ENCODE results near the gene STK32C.

Gene STK32C

DNA sequence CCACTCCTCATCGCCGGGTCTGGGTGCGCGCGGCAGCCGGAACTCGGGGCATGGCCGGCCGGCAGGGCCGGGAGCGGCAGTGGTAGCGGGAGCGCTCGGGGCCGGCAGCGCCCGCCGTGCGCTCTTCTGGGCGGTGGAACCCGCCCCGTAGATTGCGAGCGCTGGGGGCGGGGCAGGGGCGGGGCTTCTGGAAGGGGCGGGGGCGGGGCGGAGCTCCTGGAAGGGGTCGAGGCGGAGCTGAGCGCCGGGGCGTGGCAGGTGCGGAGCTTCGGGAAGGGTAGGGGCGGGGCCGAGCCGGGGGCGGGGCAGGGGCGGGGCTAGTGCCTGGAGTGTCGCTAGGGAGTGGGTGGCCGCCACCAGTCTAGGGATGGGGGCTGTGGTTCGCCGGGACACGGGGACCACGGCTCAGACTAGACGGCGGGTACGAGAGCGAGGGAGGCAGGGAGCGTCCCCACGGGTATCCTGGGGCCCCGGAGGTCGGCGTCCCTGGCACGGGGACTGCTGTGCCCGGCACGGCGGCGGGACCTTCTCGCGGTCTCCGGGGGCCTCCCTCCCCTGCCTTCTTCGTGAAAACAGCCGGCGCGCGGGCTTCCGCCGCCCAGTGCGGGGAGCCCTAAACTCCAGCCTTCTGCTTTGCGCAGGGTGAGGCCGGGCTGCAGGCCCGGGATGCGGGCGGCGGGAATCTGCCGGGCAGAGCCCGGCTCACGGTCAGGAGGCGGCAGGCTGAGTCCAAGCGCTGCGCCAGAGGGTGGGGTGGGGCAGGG is at the start of gene STK32C:
TSS of gene STK32C (minus strand) at position 128 of the 764 bp plus-strand sequence. CDS start at position 11, 117 bp downstream.
- DNase-seq (ENCODE audit: low spot score), result peak; percentile 100

DNA sequence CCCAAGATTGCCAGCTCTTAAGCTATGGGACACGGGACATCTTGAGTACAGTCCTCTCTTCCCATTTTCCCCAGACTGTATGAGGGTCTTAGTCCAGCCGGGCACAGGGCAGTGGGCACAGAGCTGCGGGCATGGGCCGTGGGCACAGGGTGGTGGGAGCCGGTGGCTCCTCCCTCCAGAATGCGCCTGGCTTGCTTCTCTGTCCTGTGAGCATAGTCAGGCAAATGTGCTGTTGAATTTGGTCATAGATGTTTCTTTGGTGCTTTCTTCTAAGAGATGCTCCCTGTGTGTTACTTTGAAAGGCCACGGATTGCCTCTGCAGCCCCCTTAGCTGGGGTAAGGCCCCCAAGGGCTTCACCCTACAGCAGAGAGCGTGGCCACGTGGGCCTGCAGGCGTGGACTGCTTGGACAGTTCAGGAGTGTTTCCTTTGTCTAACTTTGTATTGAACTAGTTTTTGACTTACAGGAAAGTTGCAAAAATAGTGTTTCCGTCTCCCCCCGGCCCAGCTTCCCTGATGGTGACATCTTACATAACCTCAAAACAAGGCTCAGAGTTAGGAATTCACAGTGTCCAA is 49.0 kb upstream of the STK32C start:
- DNase-seq (ENCODE audit: low spot score), result no peak

GRCh38 chr10:132355754-132356153 is 48.0 kb upstream of the STK32C start:
- DNase-seq (ENCODE audit: low spot score), result no peak

DNA sequence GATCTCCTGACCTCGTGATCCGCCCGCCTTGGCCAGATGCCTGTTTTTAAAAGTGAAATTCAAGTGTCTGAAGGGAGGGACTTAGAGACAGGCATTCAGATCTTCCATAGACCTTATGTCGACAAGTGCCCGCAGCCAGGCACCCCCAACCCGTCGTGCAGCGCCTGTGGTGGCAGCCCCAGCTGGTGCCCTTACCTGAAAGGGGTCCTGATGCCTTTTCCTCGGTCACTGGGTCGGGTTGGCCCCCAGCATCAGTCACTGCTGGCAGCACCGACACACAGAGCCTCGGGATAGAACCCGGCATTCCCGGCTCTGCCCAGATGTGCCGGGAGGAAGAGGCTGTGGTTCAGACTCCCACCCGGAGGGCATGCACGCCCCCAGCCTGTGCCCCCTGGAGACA is 47.5 kb upstream of the STK32C start:
- DNase-seq (ENCODE audit: low spot score), result no peak

DNA sequence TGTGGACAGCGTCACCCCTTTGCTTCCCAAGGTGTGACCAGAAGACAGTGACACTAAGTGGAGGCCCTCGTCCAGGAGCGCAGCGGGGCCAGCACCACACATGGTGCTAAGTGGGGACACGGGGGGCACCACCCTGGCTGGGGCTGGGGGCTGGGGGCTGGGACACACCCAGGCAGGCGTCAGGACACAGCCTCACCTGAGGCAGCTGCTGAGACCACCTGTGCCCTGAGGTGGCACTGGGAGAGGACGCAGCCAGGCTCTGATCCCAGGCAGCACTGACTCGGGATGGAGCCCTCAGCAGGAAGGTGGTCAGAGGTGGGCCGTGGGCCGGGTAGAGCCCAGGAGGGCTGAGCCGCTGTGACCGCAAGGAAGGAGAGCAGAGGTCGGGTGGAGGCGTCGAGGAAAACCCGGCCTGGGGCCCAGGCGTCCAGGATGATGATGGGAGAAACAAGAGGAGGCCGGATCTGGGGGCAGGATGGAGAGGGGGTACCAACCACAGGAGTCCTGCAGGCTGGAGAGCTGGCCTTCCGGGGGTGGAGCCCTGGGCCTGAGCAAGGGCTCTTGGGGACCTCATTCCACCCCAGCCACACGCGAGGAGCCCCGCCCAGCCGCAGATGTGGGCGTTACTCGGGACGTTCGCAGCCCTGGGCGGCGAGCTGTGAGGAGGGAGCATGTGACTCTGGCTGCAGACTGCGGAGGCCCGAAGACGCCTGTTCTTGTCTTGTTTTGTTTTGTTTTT is 46.8 kb upstream of the STK32C start:
- no peak for DNase-seq (ENCODE audit: low spot score)

DNA sequence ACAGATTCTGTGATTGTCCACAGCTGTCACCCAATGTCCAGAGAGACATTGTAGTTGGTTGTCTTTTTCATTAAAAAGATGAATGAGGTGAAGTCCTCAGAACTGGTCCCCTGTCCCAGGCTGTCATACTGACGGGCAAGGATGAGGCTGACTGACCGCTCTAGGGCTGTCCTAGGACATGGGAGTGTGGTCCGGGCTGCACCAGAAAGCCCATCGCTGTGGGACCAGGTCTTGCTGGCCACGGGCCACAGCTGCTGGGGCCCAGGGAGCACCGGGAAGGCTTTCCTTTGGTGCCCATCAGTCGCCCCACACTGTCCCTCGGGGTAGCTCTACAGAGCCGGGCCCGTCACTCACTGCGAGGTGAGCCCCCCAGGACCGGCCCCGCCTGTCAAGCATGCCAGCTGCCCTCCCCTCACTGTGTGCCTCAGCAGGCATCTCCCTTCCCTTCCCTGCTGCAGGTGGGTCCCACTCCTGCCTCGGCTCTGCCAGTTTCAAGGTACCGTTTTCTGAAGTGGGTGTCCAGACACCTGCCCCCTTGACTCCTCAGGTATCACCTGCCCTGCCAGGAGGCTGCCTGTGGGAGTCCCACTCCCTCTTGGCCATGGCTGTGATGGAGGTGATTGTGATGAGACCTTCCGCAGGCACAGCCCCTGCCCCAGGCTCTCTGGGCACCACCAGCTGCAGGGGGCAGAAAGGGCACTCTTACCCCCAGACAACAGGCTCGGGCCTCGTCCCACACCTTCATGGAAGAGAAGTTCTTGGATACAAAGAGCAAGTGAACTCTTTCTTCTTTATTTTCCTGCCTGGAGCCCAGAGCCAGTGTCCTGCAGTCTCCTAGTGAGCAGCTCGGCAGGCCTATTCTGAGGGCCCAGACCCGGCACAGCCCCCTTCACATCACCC is 46.0 kb upstream of the STK32C start:
- no peak for DNase-seq (ENCODE audit: low spot score)

GRCh38 chr10:132352462-132353308 is 44.9 kb upstream of the STK32C start:
- DNase-seq (ENCODE audit: low spot score), result peak; percentile 89

- no peak for DNase-seq (ENCODE audit: low spot score)
Measured at GRCh38 chr10:132351611-132352010, 43.9 kb upstream of the STK32C start.

- no peak for DNase-seq (ENCODE audit: low spot score)
Measured at GRCh38 chr10:132350946-132351345, 43.2 kb upstream of the STK32C start.

- DNase-seq (ENCODE audit: low spot score), result no peak
Measured at GRCh38 chr10:132350391-132350790, 42.6 kb upstream of the STK32C start.

- no peak for DNase-seq (ENCODE audit: low spot score)
Measured at GRCh38 chr10:132349766-132350165, 42.0 kb upstream of the STK32C start.

DNA sequence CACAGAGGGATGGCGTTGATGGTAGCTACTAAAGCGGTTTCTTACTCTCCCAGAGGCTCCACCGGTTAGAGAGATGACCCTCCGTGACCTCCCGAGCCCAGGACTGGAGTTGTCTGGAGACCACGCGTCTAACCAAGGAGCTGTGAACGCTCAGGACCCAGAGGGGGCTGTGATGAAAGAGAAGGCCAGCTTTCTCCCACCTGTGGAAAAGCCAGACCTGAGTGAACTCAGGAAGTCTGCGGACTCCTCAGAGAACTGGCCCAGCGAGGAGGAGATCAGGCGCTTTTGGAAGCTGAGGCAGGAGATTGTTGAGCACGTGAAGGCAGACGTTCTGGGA is 40.1 kb upstream of the STK32C start:
- DNase-seq (ENCODE audit: low spot score), result no peak

GRCh38 chr10:132347211-132347930 is 39.6 kb upstream of the STK32C start:
- DNase-seq (ENCODE audit: low spot score), result no peak

GRCh38 chr10:132346806-132347205 is 39.1 kb upstream of the STK32C start:
- no peak for DNase-seq (ENCODE audit: low spot score)

DNA sequence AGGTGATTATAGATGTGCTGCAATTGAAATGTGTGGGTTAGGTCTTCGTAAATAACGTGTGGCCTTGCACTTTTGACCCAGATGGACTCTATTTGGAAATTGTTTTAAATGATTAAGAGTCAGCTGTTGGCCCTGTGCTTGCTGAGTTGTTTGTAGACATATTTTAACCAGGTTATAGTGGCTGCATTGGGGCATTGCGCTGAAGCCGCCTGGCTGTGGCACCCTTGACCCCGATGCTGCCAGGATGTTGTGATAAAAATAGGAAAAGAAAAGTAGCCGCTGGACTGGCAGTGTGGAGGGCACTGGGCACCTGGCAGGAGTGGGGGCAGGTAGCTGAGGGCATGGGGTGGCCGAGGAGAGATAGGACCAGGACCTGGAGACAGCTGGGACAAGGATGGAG is 37.6 kb upstream of the STK32C start:
- DNase-seq (ENCODE audit: low spot score), result no peak

DNA sequence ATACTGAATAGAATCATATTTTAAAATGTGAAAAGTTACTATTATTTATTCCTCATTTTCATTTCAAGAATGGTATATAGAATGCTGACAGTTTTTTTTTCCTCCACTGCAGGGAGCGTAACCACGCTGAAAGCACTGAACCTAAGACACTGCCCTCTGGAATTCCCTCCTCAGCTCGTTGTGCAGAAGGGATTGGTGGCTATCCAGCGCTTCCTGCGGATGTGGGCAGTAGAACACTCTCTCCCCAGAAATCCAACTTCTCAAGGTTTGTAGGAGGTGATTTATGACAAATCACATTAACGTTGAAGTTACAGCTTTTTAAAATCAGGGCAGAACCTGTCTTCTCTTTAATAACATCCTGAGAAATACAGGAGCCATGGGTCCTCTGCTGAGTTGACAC is 36.6 kb upstream of the STK32C start:
- DNase-seq (ENCODE audit: low spot score), result no peak

DNA sequence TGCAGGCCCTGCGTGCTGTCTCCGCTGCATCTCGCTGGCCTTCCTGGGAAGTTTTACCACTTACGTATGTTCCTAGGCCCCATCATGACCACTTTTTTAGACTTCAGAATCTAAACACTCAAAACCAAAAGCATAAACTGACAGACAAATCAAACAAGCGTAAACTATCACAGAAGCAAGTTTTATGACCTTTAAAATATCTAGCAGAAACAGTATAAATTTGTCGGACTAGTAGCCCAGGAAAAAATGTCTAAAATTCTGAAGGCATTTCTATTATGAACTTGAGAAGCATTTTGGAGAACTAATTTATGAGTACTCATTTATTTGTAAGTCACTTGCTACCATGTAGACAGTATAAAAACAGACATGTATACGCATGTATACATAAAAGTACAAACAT is 34.8 kb upstream of the STK32C start:
- DNase-seq (ENCODE audit: low spot score), result no peak

GRCh38 chr10:132341781-132342180 is 34.0 kb upstream of the STK32C start:
- no peak for DNase-seq (ENCODE audit: low spot score)

DNA sequence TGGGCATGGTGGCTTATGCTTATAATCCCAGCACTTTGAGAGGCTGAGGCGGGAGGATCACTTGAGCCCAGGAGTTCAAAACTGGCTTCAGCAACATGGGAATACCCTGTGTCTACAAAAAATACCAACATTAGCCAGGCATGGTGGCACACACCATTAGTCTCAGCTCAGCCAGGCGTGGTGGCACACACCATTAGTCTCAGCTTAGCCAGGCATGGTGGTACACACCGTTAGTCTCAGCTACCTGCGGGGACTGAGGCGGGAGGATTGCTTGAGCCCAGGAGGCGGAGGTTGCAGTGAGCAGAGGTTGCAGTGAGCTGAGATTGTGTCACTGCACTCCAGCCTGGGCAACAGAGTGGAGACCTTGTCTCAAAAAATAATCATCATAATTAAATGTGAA is 33.3 kb upstream of the STK32C start:
- DNase-seq (ENCODE audit: low spot score), result no peak

DNA sequence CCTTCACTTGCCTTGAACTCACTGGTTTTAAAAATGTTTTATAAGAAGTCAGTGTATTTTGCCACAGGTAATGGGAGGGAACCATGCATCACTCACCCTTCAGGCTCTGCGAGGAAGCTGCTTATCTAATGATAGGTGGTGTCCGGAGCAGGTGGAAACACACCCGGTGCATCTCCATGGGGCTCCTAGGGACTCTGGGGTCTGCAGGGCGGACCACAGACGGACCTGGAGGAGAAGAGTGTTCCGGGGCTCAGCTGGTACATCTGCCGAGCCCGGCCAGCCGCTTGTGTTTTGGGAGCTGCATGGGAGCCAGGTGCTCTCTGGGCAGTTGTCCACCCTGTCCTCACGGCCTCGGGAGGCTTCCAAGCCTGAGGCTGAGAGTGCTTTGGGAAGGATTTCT is 31.5 kb upstream of the STK32C start:
- DNase-seq (ENCODE audit: low spot score), result no peak

- DNase-seq (ENCODE audit: low spot score), result no peak
Measured at GRCh38 chr10:132338876-132339275, 31.1 kb upstream of the STK32C start.

Measured in AG20443 (cell line).